RWPE2 (cell line): ENCODE measurements around the gene LPO.

Experiments used
- ATAC-seq: fragments of 200-7000 bp; cut with Tn5 transposase; 3 replicates; pipeline ENCODE4 v1.9.1; 2021; ENCODE audit warnings: low read depth
- DNase-seq: peaks from one replicate; pipeline ENCODE4 v3.0.0-alpha.2; 2020; ENCODE audit warnings: low spot score
- H3K27ac ChIP-seq: fragments of 450-650 bp; 2 replicates; pipeline ENCODE4 v1.5.1; 2017; ENCODE audit warnings: mild to moderate bottlenecking; ENCODE audit not compliant: poor library complexity, severe bottlenecking
- H3K27me3 ChIP-seq: fragments of 250-450 bp; sonication (Bioruptor Pico); 2 replicates; pipeline ENCODE4 v1.5.1; 2021; ENCODE audit warnings: mild to moderate bottlenecking, moderate library complexity; ENCODE audit not compliant: insufficient read depth, poor library complexity, severe bottlenecking
- H3K36me3 ChIP-seq: fragments of 250-450 bp; sonication (Bioruptor Pico); 2 replicates; pipeline ENCODE4 v1.5.1; 2020; ENCODE audit warnings: low read depth, mild to moderate bottlenecking, moderate library complexity
- H3K4me1 ChIP-seq: fragments of 250-450 bp; sonication (Bioruptor Pico); 2 replicates; pipeline ENCODE4 v1.5.1; 2021; ENCODE audit warnings: mild to moderate bottlenecking, moderate library complexity; ENCODE audit not compliant: insufficient read depth, poor library complexity, severe bottlenecking
- H3K4me3 ChIP-seq: fragments of 250-450 bp; sonication (Bioruptor Pico); 2 replicates; pipeline ENCODE4 v1.5.1; 2021; ENCODE audit warnings: mild to moderate bottlenecking, moderate library complexity; ENCODE audit not compliant: severe bottlenecking
- H3K9me3 ChIP-seq: fragments of 250-450 bp; sonication (Bioruptor Pico); 2 replicates; pipeline ENCODE4 v1.5.1; 2021; ENCODE audit warnings: mild to moderate bottlenecking, moderate library complexity; ENCODE audit not compliant: severe bottlenecking
- TF ChIP-seq, protein P1 (sequence below): fragments of 450-650 bp; IDR thresholded peaks from one replicate; pipeline ENCODE4 v1.5.1; 2017; ENCODE audit warnings: mild to moderate bottlenecking, moderate library complexity; ENCODE audit not compliant: poor library complexity, severe bottlenecking

The LPO gene

DNA sequence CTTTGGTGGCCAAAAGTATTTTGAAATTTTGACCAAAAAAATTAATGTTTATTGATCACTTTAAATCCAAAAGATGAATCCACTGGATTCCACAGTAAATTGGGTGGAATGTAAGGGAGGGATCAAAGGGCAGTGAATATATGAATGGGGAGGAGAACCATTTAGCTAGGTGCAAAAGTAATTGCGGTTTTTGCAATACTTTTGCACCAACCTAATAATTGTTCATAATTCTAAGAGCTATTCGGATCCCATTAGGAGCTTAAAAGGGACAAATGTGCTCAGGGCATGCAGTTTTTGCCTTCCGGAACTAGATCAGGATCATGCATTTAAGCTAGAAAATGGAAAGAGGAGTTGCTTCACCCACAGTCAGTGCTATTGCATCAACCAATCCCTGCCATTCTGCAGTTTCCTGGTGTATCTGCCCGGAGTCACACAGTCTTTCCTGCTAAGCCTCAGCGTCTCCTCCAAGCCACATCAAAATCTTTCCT lies at the start of gene LPO:
LPO (plus strand) TSS at position 438 of the 488 bp plus-strand sequence. CDS start 4,396 bp downstream, outside the sequence.
- H3K9me3 ChIP-seq = no peaks in the 10 kb centered on the region
- no peaks in the 10 kb centered on the region for H3K36me3 ChIP-seq
- no peak within 1 kb of the TSS for H3K4me3 ChIP-seq
- TF ChIP-seq, protein P1, sequence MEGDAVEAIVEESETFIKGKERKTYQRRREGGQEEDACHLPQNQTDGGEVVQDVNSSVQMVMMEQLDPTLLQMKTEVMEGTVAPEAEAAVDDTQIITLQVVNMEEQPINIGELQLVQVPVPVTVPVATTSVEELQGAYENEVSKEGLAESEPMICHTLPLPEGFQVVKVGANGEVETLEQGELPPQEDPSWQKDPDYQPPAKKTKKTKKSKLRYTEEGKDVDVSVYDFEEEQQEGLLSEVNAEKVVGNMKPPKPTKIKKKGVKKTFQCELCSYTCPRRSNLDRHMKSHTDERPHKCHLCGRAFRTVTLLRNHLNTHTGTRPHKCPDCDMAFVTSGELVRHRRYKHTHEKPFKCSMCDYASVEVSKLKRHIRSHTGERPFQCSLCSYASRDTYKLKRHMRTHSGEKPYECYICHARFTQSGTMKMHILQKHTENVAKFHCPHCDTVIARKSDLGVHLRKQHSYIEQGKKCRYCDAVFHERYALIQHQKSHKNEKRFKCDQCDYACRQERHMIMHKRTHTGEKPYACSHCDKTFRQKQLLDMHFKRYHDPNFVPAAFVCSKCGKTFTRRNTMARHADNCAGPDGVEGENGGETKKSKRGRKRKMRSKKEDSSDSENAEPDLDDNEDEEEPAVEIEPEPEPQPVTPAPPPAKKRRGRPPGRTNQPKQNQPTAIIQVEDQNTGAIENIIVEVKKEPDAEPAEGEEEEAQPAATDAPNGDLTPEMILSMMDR = no peak
- DNase-seq (no peak), ATAC-seq (no peak)
- peaks cover 21% of the 10 kb centered on the region for H3K27me3 ChIP-seq
- H3K4me1 ChIP-seq = no peaks in the 10 kb centered on the region
- H3K27ac ChIP-seq = no peak within 1 kb of the TSS

DNA sequence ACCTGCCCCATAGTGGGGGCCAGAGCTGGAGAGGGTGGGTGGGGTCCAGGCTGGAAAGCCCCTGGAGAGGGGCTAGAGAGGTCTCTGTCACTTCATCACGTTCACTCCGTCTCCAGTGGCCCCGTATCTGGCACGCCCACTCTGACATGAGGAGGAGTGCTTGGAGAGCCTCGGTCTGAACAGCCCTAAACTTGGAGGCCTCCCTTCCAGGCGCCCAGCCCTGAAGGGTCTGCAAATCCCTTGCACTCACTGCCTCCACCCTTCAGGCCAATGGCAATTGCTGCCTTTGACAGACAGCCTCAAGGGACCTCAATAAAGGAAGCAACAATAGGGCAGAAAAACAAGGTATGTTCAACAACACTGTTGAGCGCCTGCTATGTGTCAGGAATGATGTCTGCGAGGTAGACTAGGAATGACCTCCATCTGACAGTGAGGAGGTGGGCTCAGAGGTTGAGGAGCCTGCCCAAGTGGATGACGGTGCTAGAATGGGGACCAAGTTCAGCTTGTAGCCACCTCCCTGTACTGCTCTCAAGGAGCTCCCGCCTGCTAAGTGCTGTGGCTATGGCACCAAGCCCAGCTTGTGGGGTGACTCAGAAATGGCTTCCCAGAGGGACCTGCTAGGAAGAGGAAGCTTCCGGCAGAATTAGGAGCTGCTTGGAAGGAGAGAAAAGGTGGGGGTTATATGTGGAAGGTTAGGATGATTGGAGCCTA lies 48.8 kb upstream of the LPO start:
- Histone ChIP-seq H3K27me3 (peaks cover 5% of the 10 kb centered on the region), H3K4me1 (peaks cover 2% of the 10 kb centered on the region), H3K36me3 (no peaks in the 10 kb centered on the region), H3K9me3 (no peaks in the 10 kb centered on the region), H3K4me3 (no peak overlapping the region), H3K27ac (no peak overlapping the region)
- ATAC-seq (peak; percentile 84), DNase-seq (no peak)
- TF ChIP-seq, protein P1 = no peak

DNA sequence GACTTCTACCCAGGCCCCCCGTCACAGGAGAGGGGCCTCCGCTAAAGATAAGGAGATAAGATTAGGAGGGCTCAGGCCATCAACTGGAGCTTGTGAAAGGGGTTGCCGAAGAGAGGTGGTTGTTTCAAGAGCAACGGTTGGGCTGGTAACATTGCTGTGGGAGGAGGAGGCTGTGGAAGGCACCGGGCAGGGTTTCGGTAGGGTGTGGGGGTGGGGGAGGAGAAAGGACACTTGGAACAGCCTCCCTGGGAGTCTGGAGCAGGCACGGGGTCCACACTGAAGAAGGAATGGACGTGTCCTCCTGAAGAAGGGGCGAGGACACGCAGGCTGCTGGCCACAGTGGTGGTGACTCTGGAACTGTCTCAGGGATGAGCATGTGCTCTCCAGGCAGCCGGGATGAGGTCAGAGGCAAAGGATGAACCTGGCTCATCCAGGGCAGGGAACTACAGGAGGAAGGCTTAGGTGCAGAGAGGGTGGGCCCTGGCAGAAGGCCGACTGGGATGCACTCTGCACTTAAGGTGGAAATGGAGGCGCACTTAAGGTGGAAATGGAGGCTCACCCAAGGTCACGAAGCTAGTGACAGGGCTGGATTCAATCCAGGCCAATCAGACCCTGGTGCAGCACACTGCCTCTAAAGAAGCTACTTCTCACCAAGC lies 47.0 kb upstream of the LPO start:
- Histone ChIP-seq H3K27ac (no peak overlapping the region), H3K4me3 (no peak overlapping the region)
- peak; percentile 48; the same call in 2 of the 3 replicates for ATAC-seq

DNA sequence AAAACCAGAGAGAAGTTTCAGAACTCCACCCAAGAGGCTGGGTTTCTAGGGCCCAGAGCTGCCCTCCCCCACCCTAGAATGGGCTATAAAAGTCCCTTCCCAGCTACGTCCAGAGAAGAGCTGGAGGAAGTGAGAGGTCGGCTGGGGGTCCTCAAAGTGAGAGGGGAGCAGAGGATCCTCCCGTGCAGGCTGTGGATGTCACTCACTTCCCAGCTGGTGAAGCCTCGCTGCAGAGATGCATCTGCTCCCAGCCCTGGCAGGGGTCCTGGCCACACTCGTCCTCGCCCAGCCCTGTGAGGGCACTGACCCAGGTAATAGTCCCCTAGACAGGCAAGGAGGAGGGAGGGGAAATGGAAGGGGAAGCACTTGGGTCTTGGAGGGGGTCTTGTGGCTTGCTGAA lies 45.8 kb upstream of the LPO start, which contains the start of gene EPX:
EPX (plus strand) TSS at position 115 of the 400 bp plus-strand sequence; CDS start at position 236, 121 bp downstream.
- Histone ChIP-seq H3K4me3 (no peak within 1 kb of the TSS), H3K27me3 (peaks cover 5% of the 10 kb centered on the region), H3K9me3 (no peaks in the 10 kb centered on the region), H3K4me1 (peaks cover 3% of the 10 kb centered on the region), H3K27ac (no peak within 1 kb of the TSS), H3K36me3 (no peaks in the 10 kb centered on the region)
- TF ChIP-seq, protein P1 = no peak
- no peak for ATAC-seq
- no peak for DNase-seq

More for the DNA sequence above, 47.0 kb upstream of the LPO start:
- H3K36me3 ChIP-seq = no peaks in the 10 kb centered on the region
- peaks cover 5% of the 10 kb centered on the region for H3K27me3 ChIP-seq
- H3K4me1 ChIP-seq = peaks cover 3% of the 10 kb centered on the region
- no peak for DNase-seq
- TF ChIP-seq, protein P1 = no peak
- H3K9me3 ChIP-seq = no peaks in the 10 kb centered on the region
